Measurements from ENCODE around the gene NTPCR.

Gene NTPCR

GRCh38 chr1:232951180-232951579 is 769 bp downstream of the NTPCR start:
- Histone ChIP-seq H3K4me1 (ENCODE audit: control insufficient read depth, insufficient read depth, low read length) (peaks cover 17% of the 10 kb centered on the region), H3K36me3 (ENCODE audit: control insufficient read depth in 2 of 2, insufficient read depth in 1 of 2, low read length in 2 of 2) (peaks cover 2 to 9% of the 10 kb centered on the region in 2 experiments), H3K4me3 (ENCODE audit: low read depth, low read length) (peak overlapping the region; percentile 91), H3K27ac (ENCODE audit: extremely low read depth, low read depth, low read length) (peak overlapping the region; percentile 78; the same call in 1 of the 2 replicates), H3K9me3 (ENCODE audit: control insufficient read depth, insufficient read depth, low read depth, low read length) (no peaks in the 10 kb centered on the region)
- TF ChIP-seq PRDM1 (tag by site-specific recombination; IDR thresholded peaks at IDR 0.05) (0 out of 2 replicates have a peak, but pooled peaks have one; percentile 34), ZNF394 (tag by site-specific recombination; IDR thresholded peaks at IDR 0.05; ENCODE audit: borderline replicate concordance) (peak; percentile 51; the same call in 1 of the 2 replicates), REST (tag by site-specific recombination; IDR thresholded peaks at IDR 0.05) (peak; percentile 96), ZNF366 (tag by site-specific recombination; conservative IDR thresholded peaks at IDR 0.05) (0 out of 2 replicates have a peak, but pooled peaks have one; percentile 7), INSM2 (tag by site-specific recombination; IDR thresholded peaks at IDR 0.05) (no peak), MZF1 (tag by site-specific recombination; IDR thresholded peaks at IDR 0.05; ENCODE audit: borderline replicate concordance) (peak; percentile 82)
- POLR2A ChIA-PET: interaction anchor here (0.6 to 2.0 kb wide), 3 partner anchors 149 to 200 kb away, joined by 4 to 9 read pairs (median 5); no protein-coding TSS in a partner anchor
- CTCF ChIA-PET: interaction anchor here (0.9 to 1.6 kb wide), 7 partner anchors 25 to 230 kb away, joined by 3 to 7 read pairs (median 3); no protein-coding TSS in a partner anchor

GRCh38 chr1:232951605-232952004 is 1.2 kb downstream of the NTPCR start:
- CTCF ChIA-PET: interaction anchor here (0.6 to 2.0 kb wide), 12 partner anchors 14 to 1070 kb away, joined by 3 to 7 read pairs (median 3); no protein-coding TSS in a partner anchor

GRCh38 chr1:232952514-232953499 is 2.4 kb downstream of the NTPCR start:
- POLR2A ChIA-PET: interaction anchor here (0.6 to 0.9 kb wide), 4 partner anchors 35 to 323 kb away, joined by 3 to 4 read pairs (median 3); partner anchors contain the start of gene SIPA1L2
- peak overlapping the region; percentile 42 for H3K27ac ChIP-seq (ENCODE audit: extremely low read depth, low read depth, low read length)
- no peaks in the 10 kb centered on the region for H3K9me3 ChIP-seq (ENCODE audit: control insufficient read depth, insufficient read depth, low read depth, low read length)
- H3K4me1 ChIP-seq (ENCODE audit: control insufficient read depth, insufficient read depth, low read length): peaks cover 17% of the 10 kb centered on the region
- peaks cover 18 to 24% of the 10 kb centered on the region in 2 experiments for H3K36me3 ChIP-seq (ENCODE audit: control insufficient read depth in 2 of 2, insufficient read depth in 1 of 2, low read length in 2 of 2)
- CTCF ChIA-PET: interaction anchor here (0.5 to 2.0 kb wide), 21 partner anchors 10 to 1340 kb away, joined by 3 to 8 read pairs (median 4); no protein-coding TSS in a partner anchor
- H3K4me3 ChIP-seq (ENCODE audit: low read depth, low read length): no peak overlapping the region
- TF ChIP-seq ZNF2 (tag by site-specific recombination; IDR thresholded peaks at IDR 0.05) (peak; percentile 43), PATZ1 (tag by site-specific recombination; IDR thresholded peaks at IDR 0.05) (peak; percentile 28; the same call in 1 of the 2 replicates), KLF9 (tag by site-specific recombination; IDR thresholded peaks at IDR 0.05; ENCODE audit: low read depth) (no peak), ZSCAN30 (tag by site-specific recombination; IDR thresholded peaks at IDR 0.05) (peak; percentile 58; the same call in 1 of the 2 replicates), ZBTB20 (tag by site-specific recombination; IDR thresholded peaks at IDR 0.05) (no peak; the same call in 1 of the 2 replicates), ZNF350 (tag by site-specific recombination; IDR thresholded peaks at IDR 0.05) (no peak), ZNF138 (tag by site-specific recombination; IDR thresholded peaks at IDR 0.05; ENCODE audit: borderline replicate concordance) (no peak), ZNF24 (tag by site-specific recombination; IDR thresholded peaks at IDR 0.05) (0 out of 2 replicates have a peak, but pooled peaks have one; percentile 24), ZBTB17 (tag by site-specific recombination; IDR thresholded peaks at IDR 0.05) (peak; percentile 76)

More at GRCh38 chr1:232951605-232952004, 1.2 kb downstream of the NTPCR start:
- POLR2A ChIA-PET: interaction anchor here (0.6 to 2.0 kb wide), 3 partner anchors 150 to 200 kb away, joined by 4 to 9 read pairs (median 5); no protein-coding TSS in a partner anchor
- peaks cover 17% of the 10 kb centered on the region for H3K4me1 ChIP-seq (ENCODE audit: control insufficient read depth, insufficient read depth, low read length)
- TF ChIP-seq ZNF513 (tag by site-specific recombination; IDR thresholded peaks at IDR 0.05): peak; percentile 58; the same call in 1 of the 2 replicates
- TF ChIP-seq ZNF335 (tag by site-specific recombination; conservative IDR thresholded peaks at IDR 0.05): peak; percentile 85
- TF ChIP-seq ZNF391 (tag by site-specific recombination; IDR thresholded peaks at IDR 0.05; ENCODE audit: borderline replicate concordance, low read depth): no peak
- H3K9me3 ChIP-seq (ENCODE audit: control insufficient read depth, insufficient read depth, low read depth, low read length): no peaks in the 10 kb centered on the region
- peaks cover 6 to 14% of the 10 kb centered on the region in 2 experiments for H3K36me3 ChIP-seq (ENCODE audit: control insufficient read depth in 2 of 2, insufficient read depth in 1 of 2, low read length in 2 of 2)
- no peak overlapping the region; the same call in 1 of the 2 replicates for H3K27ac ChIP-seq (ENCODE audit: extremely low read depth, low read depth, low read length)
- peak overlapping the region; percentile 91 for H3K4me3 ChIP-seq (ENCODE audit: low read depth, low read length)

Data from HEK293 (cell line).